Measurements from ENCODE around the gene MAGIX. TPM values are rescaled to one million over a fixed set of nuclear protein-coding genes. Genes with fewer than 3 reads are reported as not detected.
"Not testable (repeated sequence)": the region's sequence is repeated elsewhere in the genome, so short reads cannot be mapped to it uniquely, and the experiment has no call there.

Gene MAGIX
- total and polyA plus RNA-seq, 2 experiments from 2014 or later, result 6.5 to 7.1 TPM

- H3K27me3 ChIP-seq, result no peaks in the 10 kb centered on the region
- no peaks in the 10 kb centered on the region for H3K36me3 ChIP-seq (replicated peaks; ENCODE audit: insufficient read depth, low read depth)
- TF ChIP-seq EZH2 (IDR thresholded peaks at IDR 0.05; ENCODE audit: borderline replicate concordance) (no peak), EZH2phosphoT487 (IDR thresholded peaks at IDR 0.05; ENCODE audit: low read depth, severe bottlenecking, unreplicated experiment) (no peak)
- TF ChIP-seq, protein P1, sequence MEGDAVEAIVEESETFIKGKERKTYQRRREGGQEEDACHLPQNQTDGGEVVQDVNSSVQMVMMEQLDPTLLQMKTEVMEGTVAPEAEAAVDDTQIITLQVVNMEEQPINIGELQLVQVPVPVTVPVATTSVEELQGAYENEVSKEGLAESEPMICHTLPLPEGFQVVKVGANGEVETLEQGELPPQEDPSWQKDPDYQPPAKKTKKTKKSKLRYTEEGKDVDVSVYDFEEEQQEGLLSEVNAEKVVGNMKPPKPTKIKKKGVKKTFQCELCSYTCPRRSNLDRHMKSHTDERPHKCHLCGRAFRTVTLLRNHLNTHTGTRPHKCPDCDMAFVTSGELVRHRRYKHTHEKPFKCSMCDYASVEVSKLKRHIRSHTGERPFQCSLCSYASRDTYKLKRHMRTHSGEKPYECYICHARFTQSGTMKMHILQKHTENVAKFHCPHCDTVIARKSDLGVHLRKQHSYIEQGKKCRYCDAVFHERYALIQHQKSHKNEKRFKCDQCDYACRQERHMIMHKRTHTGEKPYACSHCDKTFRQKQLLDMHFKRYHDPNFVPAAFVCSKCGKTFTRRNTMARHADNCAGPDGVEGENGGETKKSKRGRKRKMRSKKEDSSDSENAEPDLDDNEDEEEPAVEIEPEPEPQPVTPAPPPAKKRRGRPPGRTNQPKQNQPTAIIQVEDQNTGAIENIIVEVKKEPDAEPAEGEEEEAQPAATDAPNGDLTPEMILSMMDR (IDR thresholded peaks at IDR 0.05; ENCODE audit: poor library complexity), result no peak
- WGBS (ENCODE audit: low lambda C conversion rate, missing lambda C conversion rate), result 76% methylated on average over 1 of the region's 1 CpG
- H3K4me3 ChIP-seq, result no peak overlapping the region
- no peaks in the 10 kb centered on the region for H3K9me3 ChIP-seq (ENCODE audit: low read depth)
- H4K20me1 ChIP-seq (ENCODE audit: insufficient read depth, poor library complexity, severe bottlenecking), result no peaks in the 10 kb centered on the region
- H2AFZ ChIP-seq, result no peak overlapping the region
- H3K79me2 ChIP-seq, result peaks cover 9% of the 10 kb centered on the region
- DNase-seq (ENCODE audit: low spot score), result no peak
- H3K4me2 ChIP-seq, result no peak overlapping the region
- H3K27ac ChIP-seq, result no peak overlapping the region
- H3K4me1 ChIP-seq (ENCODE audit: insufficient read depth), result no peaks in the 10 kb centered on the region
- H3K9me2 ChIP-seq (replicated peaks; ENCODE audit: insufficient read depth), result no peaks in the 10 kb centered on the region
These were observed 42.5 kb upstream of the MAGIX start for GRCh38 chrX:49120091-49120490.

- no peaks in the 10 kb centered on the region for H4K20me1 ChIP-seq (ENCODE audit: insufficient read depth, poor library complexity, severe bottlenecking)
- no peaks in the 10 kb centered on the region for H3K9me3 ChIP-seq (ENCODE audit: low read depth)
- peak overlapping the region; percentile 53 for H3K4me3 ChIP-seq
- H3K4me1 ChIP-seq (ENCODE audit: insufficient read depth), result no peaks in the 10 kb centered on the region
- TF ChIP-seq EZH2 (IDR thresholded peaks at IDR 0.05; ENCODE audit: borderline replicate concordance), result no peak
- no peak for TF ChIP-seq EZH2phosphoT487 (IDR thresholded peaks at IDR 0.05; ENCODE audit: low read depth, severe bottlenecking, unreplicated experiment)
- peaks cover 9% of the 10 kb centered on the region for H3K79me2 ChIP-seq
- H3K27ac ChIP-seq, result no peak overlapping the region
- no peaks in the 10 kb centered on the region for H3K36me3 ChIP-seq (replicated peaks; ENCODE audit: insufficient read depth, low read depth)
- no peaks in the 10 kb centered on the region for H3K9me2 ChIP-seq (replicated peaks; ENCODE audit: insufficient read depth)
- H3K4me2 ChIP-seq, result peak overlapping the region; percentile 79
- no peak for DNase-seq (ENCODE audit: low spot score)
- H3K27me3 ChIP-seq, result no peaks in the 10 kb centered on the region
- no peak overlapping the region for H2AFZ ChIP-seq
- 65% methylated on average over 5 of the region's 5 CpGs for WGBS (ENCODE audit: low lambda C conversion rate, missing lambda C conversion rate)
These were observed 40.1 kb upstream of the MAGIX start for GRCh38 chrX:49122499-49122898.

GRCh38 chrX:49127742-49128258, 34.8 kb upstream of the MAGIX start:
- H3K4me1 ChIP-seq (ENCODE audit: insufficient read depth); DNase-seq (ENCODE audit: low spot score); H3K27me3 ChIP-seq; H3K4me2 ChIP-seq; H4K20me1 ChIP-seq (ENCODE audit: insufficient read depth, poor library complexity, severe bottlenecking); H3K79me2 ChIP-seq; H3K27ac ChIP-seq; H3K9me3 ChIP-seq (ENCODE audit: low read depth); H3K9me2 ChIP-seq (replicated peaks; ENCODE audit: insufficient read depth); H3K4me3 ChIP-seq; H3K36me3 ChIP-seq (replicated peaks; ENCODE audit: insufficient read depth, low read depth); H2AFZ ChIP-seq: not testable (repeated sequence)
- 92% methylated on average over 11 of the region's 13 CpGs for WGBS (ENCODE audit: low lambda C conversion rate, missing lambda C conversion rate)

GRCh38 chrX:49129427-49129826, 33.1 kb upstream of the MAGIX start:
- no peaks in the 10 kb centered on the region for H3K9me3 ChIP-seq (ENCODE audit: low read depth)
- H3K9me2 ChIP-seq (replicated peaks; ENCODE audit: insufficient read depth), result no peaks in the 10 kb centered on the region
- H4K20me1 ChIP-seq (ENCODE audit: insufficient read depth, poor library complexity, severe bottlenecking), result no peaks in the 10 kb centered on the region
- H3K27me3 ChIP-seq, result no peaks in the 10 kb centered on the region
- H3K79me2 ChIP-seq, result no peaks in the 10 kb centered on the region
- H3K4me3 ChIP-seq, result no peak overlapping the region
- H3K27ac ChIP-seq, result no peak overlapping the region
- TF ChIP-seq, protein P1 (IDR thresholded peaks at IDR 0.05; ENCODE audit: poor library complexity), result no peak
- TF ChIP-seq EZH2 (IDR thresholded peaks at IDR 0.05; ENCODE audit: borderline replicate concordance), result no peak
- TF ChIP-seq EZH2phosphoT487 (IDR thresholded peaks at IDR 0.05; ENCODE audit: low read depth, severe bottlenecking, unreplicated experiment), result no peak
- 83% methylated on average over 4 of the region's 4 CpGs for WGBS (ENCODE audit: low lambda C conversion rate, missing lambda C conversion rate)
- H3K4me2 ChIP-seq, result no peak overlapping the region
- no peak for DNase-seq (ENCODE audit: low spot score)
- H2AFZ ChIP-seq, result no peak overlapping the region
- H3K36me3 ChIP-seq (replicated peaks; ENCODE audit: insufficient read depth, low read depth), result no peaks in the 10 kb centered on the region
- H3K4me1 ChIP-seq (ENCODE audit: insufficient read depth), result no peaks in the 10 kb centered on the region

GRCh38 chrX:49132275-49132674, 30.3 kb upstream of the MAGIX start:
- H3K9me3 ChIP-seq (ENCODE audit: low read depth); H3K4me3 ChIP-seq; H3K27me3 ChIP-seq; H3K36me3 ChIP-seq (replicated peaks; ENCODE audit: insufficient read depth, low read depth); H3K79me2 ChIP-seq; H4K20me1 ChIP-seq (ENCODE audit: insufficient read depth, poor library complexity, severe bottlenecking); H3K27ac ChIP-seq; H3K9me2 ChIP-seq (replicated peaks; ENCODE audit: insufficient read depth); DNase-seq (ENCODE audit: low spot score); H2AFZ ChIP-seq; H3K4me1 ChIP-seq (ENCODE audit: insufficient read depth); H3K4me2 ChIP-seq: not testable (repeated sequence)
- WGBS (ENCODE audit: low lambda C conversion rate, missing lambda C conversion rate), result 93% methylated on average over 7 of the region's 7 CpGs

Measured in hepatocyte (in vitro differentiated cells).